Neuron (in vitro differentiated cells): ENCODE data around the gene ST14.

Source experiments
- H2AFZ ChIP-seq: one replicate; pipeline ENCODE4 v1.6.1; 2013; ENCODE audit warnings: low read depth, mild to moderate bottlenecking, inconsistent platforms, low read length, moderate library complexity
- H3K27me3 ChIP-seq: one replicate; pipeline ENCODE4 v1.6.1; 2013; ENCODE audit warnings: low read length; ENCODE audit not compliant: insufficient read depth
- H3K36me3 ChIP-seq: one replicate; pipeline ENCODE4 v1.6.1; 2013; ENCODE audit warnings: low read length; ENCODE audit not compliant: insufficient read depth
- H3K4me1 ChIP-seq: one replicate; pipeline ENCODE4 v1.6.1; 2013; ENCODE audit warnings: low read length; ENCODE audit not compliant: insufficient read depth
- H3K4me3 ChIP-seq: 2 replicates; pipeline ENCODE4 v1.5.1; 2013; ENCODE audit warnings: mild to moderate bottlenecking, low read length, moderate library complexity
- H3K9me3 ChIP-seq: one replicate; pipeline ENCODE4 v1.6.1; 2013; ENCODE audit warnings: low read length

ST14 gene

GRCh38 chr11:130177782-130178181, 18.2 kb downstream of the ST14 start:
- no peak overlapping the region for H3K4me3 ChIP-seq
- H2AFZ ChIP-seq, result no peak overlapping the region
- H3K27me3 ChIP-seq, result no peaks in the 10 kb centered on the region
- H3K9me3 ChIP-seq, result no peaks in the 10 kb centered on the region
- no peaks in the 10 kb centered on the region for H3K4me1 ChIP-seq
- H3K36me3 ChIP-seq, result no peaks in the 10 kb centered on the region

DNA sequence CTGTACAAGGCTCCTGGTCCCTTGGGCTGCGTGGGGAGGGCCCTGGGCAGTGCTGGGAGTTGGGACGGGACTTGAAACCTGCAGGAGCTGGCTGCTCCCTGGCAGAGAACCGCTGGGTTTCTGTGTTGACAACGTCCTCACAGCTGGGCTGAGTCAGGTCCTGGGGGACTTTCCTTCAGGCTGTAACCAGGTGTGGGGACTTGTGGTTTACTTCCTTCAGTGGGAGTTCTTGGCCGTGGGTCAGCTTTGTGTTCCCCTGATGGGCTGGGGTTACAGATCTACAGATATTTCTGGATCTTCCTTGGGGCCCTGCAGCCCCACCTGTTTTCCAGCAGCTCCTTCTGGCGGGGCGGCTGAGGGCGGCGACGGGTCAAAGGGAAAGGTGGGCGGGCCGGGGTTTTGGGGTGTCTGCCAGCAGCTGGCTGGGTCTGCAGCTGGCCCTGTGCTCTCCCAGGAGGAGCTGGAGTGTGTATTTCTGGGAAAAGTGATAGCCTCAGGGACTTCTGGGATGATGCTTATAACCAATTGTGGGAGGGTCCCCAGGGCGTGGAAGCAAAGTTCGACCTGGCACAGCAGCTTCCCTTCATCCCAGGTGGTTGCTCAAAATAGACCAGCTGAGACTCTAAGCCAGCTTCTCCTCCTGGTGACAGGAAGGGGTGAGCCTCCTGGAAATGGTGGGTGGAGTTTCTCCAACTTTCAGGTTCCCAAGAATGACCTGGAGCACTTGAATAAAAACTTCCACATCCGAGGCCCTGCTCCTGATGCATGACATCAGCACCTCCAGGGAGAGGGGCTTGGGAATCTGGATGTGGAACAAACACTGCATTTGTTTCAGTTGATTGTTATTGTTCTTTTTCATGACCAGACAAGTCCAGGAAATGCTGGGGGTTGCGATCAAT, 19.1 kb downstream of the ST14 start:
- Histone ChIP-seq H3K4me1 (no peaks in the 10 kb centered on the region), H3K4me3 (no peak overlapping the region), H3K9me3 (no peaks in the 10 kb centered on the region), H3K36me3 (no peaks in the 10 kb centered on the region), H2AFZ (no peak overlapping the region), H3K27me3 (no peaks in the 10 kb centered on the region)

- no peak overlapping the region for H3K4me3 ChIP-seq
- no peaks in the 10 kb centered on the region for H3K4me1 ChIP-seq
- H3K9me3 ChIP-seq, result no peaks in the 10 kb centered on the region
- H2AFZ ChIP-seq, result no peak overlapping the region
- no peaks in the 10 kb centered on the region for H3K36me3 ChIP-seq
- H3K27me3 ChIP-seq, result no peaks in the 10 kb centered on the region
These were observed 20.1 kb downstream of the ST14 start for GRCh38 chr11:130179396-130180306.

- no peaks in the 10 kb centered on the region for H3K36me3 ChIP-seq
- no peaks in the 10 kb centered on the region for H3K9me3 ChIP-seq
- no peak overlapping the region for H2AFZ ChIP-seq
- no peak overlapping the region for H3K4me3 ChIP-seq
- no peaks in the 10 kb centered on the region for H3K27me3 ChIP-seq
- H3K4me1 ChIP-seq, result no peaks in the 10 kb centered on the region
These were observed 20.9 kb downstream of the ST14 start for GRCh38 chr11:130180491-130180890.

- Histone ChIP-seq H3K4me1 (no peaks in the 10 kb centered on the region), H3K36me3 (no peaks in the 10 kb centered on the region), H3K9me3 (no peaks in the 10 kb centered on the region), H3K4me3 (no peak overlapping the region), H3K27me3 (no peaks in the 10 kb centered on the region), H2AFZ (no peak overlapping the region)
These were observed 21.3 kb downstream of the ST14 start for GRCh38 chr11:130180896-130181294.

DNA sequence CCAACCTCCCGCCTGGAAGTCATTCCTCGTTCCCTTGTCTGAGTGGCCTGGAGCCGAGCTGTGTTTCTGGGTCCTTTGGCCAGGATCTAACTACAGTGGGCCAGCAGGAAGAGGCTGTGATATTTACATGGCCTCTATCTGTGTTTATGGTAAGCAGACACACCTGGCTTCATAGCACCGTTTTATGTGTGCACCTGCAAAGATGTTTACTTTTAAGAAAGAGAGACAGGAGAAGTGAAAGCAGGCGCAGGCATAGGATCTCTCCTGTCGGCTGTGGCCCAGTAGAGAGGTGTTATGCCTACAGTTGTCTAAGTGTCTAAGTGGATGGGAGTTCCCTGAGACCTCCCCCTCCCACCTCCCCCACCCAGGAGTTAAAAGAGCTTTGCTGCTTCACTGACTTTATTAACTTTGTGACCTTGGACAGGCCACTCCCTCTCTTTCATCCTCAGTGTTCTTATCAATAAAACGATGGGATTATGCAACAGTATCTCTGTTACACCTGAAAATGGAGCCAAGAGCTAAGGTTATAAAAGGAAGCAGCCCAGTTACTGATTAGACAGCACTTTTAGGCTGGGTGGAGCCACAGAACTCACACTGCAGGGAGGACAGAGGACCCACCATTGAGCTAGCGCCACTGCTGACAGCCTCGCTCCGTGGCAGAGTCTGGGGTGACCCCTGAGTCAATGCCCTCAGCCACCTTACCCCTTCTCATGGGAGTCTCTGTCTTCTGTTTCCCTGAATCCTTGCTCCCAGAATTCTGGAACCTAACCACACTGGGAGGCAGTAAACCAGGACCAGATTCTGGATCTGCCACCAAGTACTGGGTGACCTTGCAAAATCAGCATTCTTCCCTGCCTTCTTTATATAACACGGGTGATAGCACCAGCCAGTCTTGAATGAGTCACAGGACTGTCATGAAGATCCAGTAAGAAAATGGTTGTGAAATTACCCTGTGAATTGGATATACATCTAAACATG, 22.0 kb downstream of the ST14 start:
- no peak overlapping the region for H3K4me3 ChIP-seq
- no peaks in the 10 kb centered on the region for H3K9me3 ChIP-seq
- no peaks in the 10 kb centered on the region for H3K36me3 ChIP-seq
- no peaks in the 10 kb centered on the region for H3K27me3 ChIP-seq
- H2AFZ ChIP-seq, result no peak overlapping the region
- no peaks in the 10 kb centered on the region for H3K4me1 ChIP-seq

DNA sequence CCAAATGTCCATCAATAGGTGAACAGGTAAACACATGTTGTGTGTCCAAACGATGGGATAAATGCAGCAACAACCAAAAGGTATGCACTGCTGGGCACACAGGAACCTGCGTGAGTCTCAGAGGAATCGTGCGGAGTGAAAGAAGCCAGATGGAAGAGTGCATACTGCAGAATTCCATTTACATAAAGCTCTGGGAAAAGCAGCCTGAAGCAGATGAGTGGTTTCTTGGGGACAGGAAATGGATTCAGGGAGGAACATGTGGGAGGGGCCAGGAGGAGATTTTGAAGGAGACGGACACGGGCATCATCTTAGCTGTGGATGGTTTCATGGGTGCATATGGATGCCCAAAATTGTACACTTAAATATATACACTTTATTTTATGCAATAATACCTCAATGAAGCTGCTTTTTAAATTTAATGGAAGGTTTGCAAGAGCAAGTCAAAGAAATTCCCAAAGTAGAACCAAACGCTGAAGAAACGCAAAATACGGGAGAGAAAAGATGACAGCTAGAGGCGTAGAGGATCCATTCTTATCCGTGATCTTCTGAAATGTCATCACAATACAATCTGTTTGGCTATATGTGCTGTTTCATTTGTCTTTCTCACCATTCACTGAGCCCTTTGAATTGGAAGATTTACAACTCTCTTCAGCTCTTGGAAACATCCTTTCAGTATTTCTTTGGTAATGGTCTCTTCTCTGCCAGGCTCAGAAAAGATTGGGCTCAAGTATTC, 24.5 kb downstream of the ST14 start:
- Histone ChIP-seq H3K9me3 (no peaks in the 10 kb centered on the region), H3K36me3 (no peaks in the 10 kb centered on the region), H3K4me1 (no peaks in the 10 kb centered on the region), H3K4me3 (no peak overlapping the region), H3K27me3 (no peaks in the 10 kb centered on the region), H2AFZ (no peak overlapping the region)

GRCh38 chr11:130187096-130187495, 27.5 kb downstream of the ST14 start:
- no peaks in the 10 kb centered on the region for H3K27me3 ChIP-seq
- no peaks in the 10 kb centered on the region for H3K9me3 ChIP-seq
- no peak overlapping the region for H2AFZ ChIP-seq
- H3K36me3 ChIP-seq, result no peaks in the 10 kb centered on the region
- no peak overlapping the region for H3K4me3 ChIP-seq
- no peaks in the 10 kb centered on the region for H3K4me1 ChIP-seq

GRCh38 chr11:130188047-130188446, 28.5 kb downstream of the ST14 start:
- H2AFZ ChIP-seq, result no peak overlapping the region
- no peak overlapping the region for H3K4me3 ChIP-seq
- H3K27me3 ChIP-seq, result no peaks in the 10 kb centered on the region
- no peaks in the 10 kb centered on the region for H3K36me3 ChIP-seq
- H3K4me1 ChIP-seq, result no peaks in the 10 kb centered on the region
- H3K9me3 ChIP-seq, result no peaks in the 10 kb centered on the region

- H3K36me3 ChIP-seq, result no peaks in the 10 kb centered on the region
- H2AFZ ChIP-seq, result no peak overlapping the region
- H3K9me3 ChIP-seq, result no peaks in the 10 kb centered on the region
- H3K4me1 ChIP-seq, result no peaks in the 10 kb centered on the region
- H3K4me3 ChIP-seq, result no peak overlapping the region
- no peaks in the 10 kb centered on the region for H3K27me3 ChIP-seq
These were observed 29.2 kb downstream of the ST14 start for GRCh38 chr11:130188585-130189347.

DNA sequence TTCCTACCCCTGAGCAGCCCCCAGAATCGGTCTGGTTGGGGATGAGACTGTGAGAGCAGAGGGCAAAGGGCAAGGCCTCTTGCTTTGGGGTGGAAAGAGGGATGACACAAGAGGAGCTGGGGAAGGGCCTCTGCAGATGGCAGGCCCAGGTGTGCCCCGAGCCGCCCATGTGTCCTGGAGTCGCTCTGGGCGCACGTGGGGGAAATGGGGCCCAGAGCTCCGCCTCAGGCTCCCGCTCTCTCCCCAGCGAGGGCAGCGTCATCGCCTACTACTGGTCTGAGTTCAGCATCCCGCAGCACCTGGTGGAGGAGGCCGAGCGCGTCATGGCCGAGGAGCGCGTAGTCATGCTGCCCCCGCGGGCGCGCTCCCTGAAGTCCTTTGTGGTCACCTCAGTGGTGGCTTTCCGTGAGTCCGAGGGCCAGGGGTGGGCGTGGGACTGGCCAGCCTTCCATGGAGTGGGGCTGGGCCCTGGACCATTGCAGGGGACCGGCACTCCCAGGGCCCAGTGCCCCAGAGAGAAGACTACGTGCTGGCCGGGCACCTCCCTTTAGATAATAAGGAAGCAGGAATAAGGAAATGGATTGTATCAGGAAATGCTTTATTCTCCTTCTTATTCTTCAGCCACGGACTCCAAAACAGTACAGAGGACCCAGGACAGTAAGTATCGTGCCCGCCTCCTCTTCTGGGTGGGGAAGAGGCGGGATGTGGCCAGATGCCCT, 30.1 kb downstream of the ST14 start:
- no peaks in the 10 kb centered on the region for H3K27me3 ChIP-seq
- no peaks in the 10 kb centered on the region for H3K9me3 ChIP-seq
- H3K4me1 ChIP-seq, result no peaks in the 10 kb centered on the region
- H2AFZ ChIP-seq, result no peak overlapping the region
- H3K4me3 ChIP-seq, result no peak overlapping the region
- no peaks in the 10 kb centered on the region for H3K36me3 ChIP-seq
